ENCODE measurements around the gene STAC2.
"Not testable (repeated sequence)": the region's sequence is repeated elsewhere in the genome, so short reads cannot be mapped to it uniquely, and the experiment has no call there.

Gene STAC2

DNA sequence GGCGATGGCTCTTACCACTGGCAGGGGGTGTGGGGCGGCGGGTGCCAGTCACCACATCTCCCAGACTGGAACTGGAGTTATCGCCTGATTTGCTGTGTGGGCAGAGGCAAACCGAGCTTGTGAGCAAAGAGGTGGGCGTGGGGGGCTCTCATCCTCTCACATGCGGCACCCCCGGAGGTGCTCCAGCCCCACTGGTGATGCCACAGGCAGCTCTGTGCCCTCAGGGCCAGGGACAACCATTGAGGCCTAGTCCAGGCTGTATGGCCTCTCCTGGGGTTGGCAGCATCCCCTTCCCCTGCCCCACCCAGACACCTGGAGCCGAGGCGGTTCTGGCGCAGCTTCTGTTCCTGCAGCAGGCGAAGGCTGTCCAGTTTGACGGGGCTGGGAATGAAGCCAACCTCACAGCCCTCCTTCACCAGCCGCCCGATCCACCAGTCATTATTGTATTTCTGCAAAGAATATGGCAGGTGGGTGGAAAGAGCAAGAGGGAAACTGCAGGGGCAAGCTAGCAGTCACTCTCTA is 39.2 kb downstream of the STAC2 start:
- DNase-seq (ENCODE audit: low spot score) = no peak

DNA sequence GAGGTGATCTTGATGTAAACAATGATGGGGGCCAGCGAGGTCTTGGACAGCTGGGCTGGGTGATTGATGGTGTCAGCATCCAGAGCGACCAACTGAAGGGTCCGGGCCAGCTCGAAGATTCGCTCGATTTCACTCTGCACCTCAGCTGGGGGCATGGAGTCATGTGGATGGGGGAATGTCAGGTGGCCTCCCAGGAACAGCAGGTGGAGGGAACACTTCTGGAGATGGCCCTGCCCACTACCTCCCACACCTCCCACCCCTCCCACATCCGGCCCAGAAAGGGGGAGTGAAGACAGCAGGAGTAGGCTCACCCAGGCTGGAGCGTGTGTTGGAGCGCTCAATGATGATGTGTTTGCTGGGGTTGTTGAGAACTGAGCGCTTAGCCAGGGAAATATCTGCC is 42.0 kb downstream of the STAC2 start:
- DNase-seq (ENCODE audit: low spot score) = no peak

- DNase-seq (ENCODE audit: low spot score) = no peak
Measured at GRCh38 chr17:39183045-39183444, 42.7 kb downstream of the STAC2 start.

DNA sequence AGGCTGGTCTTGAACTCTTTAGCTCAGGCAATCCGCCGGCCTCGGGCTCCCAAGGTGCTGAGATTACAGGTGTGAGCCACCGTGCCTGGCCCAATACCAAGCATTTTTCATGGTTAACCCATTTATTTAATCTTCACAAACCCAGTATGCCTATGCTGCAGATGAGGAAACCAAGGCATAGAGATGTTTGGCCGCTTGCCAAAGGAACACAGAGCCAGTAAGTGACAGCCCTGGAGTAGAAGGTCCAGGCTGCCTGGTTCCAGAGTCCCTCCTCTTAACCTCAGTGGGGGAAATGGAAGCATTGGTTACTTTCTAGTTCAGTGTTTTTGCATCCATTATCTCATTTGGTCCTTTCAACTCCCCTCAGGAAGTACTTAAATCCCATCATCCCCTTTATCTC is 44.4 kb downstream of the STAC2 start:
- no peak for DNase-seq (ENCODE audit: low spot score)

DNA sequence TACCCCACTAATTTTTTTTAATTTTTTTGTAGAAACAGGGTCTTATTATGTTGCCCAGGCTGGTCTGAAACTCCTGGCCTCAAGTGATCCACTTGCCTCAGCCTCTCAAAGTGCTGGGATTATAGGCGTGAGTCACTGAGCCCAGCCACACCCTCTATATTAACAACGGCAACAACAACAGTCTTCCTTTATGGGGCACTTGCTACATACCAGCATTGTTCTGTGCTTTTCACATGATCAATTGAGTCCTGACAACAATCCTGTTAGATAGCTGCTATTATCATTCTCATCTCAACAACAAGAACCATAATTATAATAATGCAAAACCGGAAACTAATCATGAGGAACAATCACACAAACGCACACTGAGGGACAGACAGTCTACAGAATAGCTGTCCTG is 47.2 kb downstream of the STAC2 start:
- DNase-seq (ENCODE audit: low spot score) = peak; percentile 62

DNA sequence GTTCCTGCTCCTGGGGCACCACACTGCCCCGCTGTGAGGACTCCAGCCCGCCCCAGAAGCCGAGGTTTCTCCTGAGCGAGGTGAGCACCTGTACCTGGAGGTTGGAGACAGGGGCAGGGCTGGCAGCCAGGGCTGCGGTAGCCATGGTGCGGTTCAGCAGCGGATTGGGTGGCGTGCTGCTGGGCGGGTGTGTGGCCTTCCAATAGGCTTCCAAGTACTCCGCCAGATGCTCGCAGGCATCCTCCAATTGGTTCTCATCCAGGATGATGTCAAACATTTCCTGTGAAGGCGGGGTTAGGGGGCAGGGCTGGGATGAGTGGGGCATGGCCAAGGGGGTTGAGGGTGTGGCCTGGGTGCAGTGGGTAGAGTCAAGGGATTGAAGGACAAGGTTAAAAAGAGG is 48.5 kb downstream of the STAC2 start:
- no peak for DNase-seq (ENCODE audit: low spot score)

- no peak for DNase-seq (ENCODE audit: low spot score)
Measured at GRCh38 chr17:39175695-39176093, 50.1 kb downstream of the STAC2 start.

DNA sequence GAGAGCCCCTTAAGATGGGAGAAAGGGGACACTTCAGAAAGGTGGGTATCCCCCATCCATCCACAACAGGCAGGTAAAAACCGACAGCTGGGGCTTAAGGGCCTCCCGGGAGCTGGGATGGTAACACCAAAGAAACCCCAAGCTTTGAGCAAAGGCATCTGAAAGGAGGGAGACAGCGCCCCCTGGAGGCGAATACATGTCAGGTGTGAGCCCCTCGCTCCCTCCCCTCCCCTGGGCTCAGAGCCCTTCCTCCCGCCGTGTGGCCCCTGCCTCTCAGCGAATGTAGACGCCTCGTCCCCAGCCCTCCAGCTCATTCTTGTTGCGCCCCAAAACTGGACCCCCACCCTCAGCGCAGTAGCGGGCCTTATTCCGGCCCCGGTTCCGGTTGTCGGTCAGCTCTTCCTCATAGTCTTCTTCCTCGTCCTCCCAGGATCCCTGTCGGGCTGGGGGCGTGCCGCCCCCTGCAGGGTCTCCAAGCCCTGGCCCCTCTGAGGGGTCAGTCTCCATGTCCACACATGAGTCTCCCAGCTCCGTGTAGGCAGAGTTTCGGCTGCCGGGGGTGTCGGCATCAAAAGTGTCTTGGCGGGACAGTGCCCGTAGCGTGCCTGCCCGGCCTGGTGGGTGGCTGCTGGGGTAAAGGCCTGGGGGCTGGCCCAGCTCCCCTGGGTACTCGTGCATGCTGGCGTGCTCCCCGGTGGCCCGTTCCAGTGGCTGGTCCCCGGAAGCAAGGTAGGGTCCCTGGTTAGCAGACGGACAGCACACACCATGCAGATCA is 50.6 kb downstream of the STAC2 start:
- peak; percentile 84 for DNase-seq (ENCODE audit: low spot score)

- DNase-seq (ENCODE audit: low spot score) = no peak
Measured at GRCh38 chr17:39173526-39174274, 52.0 kb downstream of the STAC2 start.

DNA sequence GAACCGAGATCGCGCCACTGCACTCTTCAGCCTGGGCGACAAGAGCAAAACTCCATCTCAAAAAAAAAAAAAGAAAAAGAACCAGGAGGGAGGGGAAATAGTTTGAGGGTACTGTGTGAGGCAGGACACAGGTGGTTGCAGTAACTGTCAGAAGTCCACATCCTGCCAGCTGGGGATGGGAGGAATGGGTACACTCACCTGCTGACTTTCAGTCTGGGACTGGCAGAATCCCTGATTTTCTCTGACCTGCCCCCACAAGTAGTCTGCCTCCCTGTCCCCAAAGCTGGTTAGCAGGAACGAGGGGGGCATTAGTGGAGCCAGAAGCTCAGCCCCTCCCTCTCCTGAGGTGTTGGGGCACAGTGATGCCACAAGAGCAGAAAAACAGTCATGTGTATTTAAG is 52.7 kb downstream of the STAC2 start:
- no peak for DNase-seq (ENCODE audit: low spot score)

GRCh38 chr17:39171933-39172332 is 53.8 kb downstream of the STAC2 start:
- no peak for DNase-seq (ENCODE audit: low spot score)

GRCh38 chr17:39170558-39170957 is 55.2 kb downstream of the STAC2 start:
- no peak for DNase-seq (ENCODE audit: low spot score)

GRCh38 chr17:39170109-39170508 is 55.6 kb downstream of the STAC2 start:
- no peak for DNase-seq (ENCODE audit: low spot score)

DNA sequence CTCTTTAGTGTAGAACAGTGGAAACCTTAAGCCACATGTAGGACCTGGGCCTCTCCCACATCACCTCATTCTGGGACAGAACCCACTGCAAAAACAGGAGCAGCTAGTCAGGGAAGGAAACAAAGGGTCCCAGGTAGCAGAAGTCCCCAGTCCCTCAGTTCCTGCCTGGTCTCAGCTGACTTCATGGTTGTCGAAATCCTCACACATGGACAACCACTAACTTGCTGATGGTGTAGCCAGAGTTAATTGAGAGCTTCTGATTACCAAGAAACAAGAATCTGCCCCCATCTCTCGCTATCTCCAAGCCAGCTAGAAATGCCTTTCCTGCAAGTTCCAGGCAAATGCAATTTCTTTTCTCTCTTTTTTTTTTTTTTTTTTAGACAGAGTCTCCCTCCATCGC is 56.2 kb downstream of the STAC2 start:
- no peak for DNase-seq (ENCODE audit: low spot score)

DNA sequence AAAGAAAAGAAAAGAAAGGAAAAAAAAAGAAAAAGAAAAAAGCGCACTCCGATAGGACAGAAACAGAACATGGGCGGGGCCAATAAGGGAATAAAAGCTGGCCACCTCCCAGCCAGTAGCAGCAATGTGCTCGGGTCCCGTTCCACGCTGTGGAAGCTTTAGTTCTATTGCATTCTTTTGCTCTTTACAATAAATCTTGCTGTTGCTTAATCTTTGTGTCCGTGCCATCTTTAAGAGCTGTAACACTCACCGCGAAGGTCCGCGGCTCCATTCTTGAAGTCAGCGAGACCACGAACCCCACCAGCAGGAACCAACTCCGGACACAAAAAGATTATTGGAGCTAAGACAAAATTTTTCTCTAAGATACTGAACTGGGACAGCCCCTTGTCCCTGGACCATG is 56.6 kb downstream of the STAC2 start:
- no peak for DNase-seq (ENCODE audit: low spot score)

DNA sequence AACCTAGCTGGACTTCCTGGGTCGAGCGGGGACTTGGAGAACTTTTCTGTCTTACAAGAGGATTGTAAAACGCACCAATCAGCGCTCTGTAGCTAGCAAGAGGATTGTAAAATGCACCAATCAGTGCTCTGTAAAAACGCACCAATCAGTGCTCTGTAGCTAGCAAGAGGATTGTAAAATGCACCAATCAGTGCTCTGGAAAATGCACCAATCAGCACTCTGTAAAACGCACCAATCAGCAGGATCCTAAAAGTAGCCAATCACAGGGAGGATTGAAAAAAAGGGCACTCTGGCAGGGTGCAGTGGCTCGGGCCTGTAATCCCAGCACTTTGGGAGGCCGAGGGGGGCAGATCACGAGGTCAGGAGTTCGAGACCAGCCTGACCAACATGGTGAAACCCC is 57.2 kb downstream of the STAC2 start:
- DNase-seq (ENCODE audit: low spot score) = not testable (repeated sequence)

DNA sequence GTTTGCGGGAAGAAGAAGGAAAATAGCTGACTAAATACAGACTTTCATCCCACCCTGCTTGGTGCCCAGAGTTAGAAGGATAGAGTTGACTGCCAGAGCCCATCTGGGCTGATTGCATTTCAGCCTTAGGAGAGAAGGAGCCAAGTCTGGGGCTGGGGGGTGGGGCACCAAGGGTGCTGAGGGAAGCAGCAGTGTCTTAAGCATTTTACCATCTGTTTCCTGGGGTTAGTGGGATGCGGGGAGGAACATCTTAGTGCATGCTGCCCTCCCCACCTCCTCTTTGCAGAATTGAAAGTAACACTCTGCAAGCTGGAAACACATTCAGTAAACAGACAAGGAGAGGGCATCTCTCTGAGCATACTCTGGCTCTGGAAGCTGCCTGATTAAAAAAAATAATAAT is 58.3 kb downstream of the STAC2 start:
- DNase-seq (ENCODE audit: low spot score) = peak; percentile 31

DNA sequence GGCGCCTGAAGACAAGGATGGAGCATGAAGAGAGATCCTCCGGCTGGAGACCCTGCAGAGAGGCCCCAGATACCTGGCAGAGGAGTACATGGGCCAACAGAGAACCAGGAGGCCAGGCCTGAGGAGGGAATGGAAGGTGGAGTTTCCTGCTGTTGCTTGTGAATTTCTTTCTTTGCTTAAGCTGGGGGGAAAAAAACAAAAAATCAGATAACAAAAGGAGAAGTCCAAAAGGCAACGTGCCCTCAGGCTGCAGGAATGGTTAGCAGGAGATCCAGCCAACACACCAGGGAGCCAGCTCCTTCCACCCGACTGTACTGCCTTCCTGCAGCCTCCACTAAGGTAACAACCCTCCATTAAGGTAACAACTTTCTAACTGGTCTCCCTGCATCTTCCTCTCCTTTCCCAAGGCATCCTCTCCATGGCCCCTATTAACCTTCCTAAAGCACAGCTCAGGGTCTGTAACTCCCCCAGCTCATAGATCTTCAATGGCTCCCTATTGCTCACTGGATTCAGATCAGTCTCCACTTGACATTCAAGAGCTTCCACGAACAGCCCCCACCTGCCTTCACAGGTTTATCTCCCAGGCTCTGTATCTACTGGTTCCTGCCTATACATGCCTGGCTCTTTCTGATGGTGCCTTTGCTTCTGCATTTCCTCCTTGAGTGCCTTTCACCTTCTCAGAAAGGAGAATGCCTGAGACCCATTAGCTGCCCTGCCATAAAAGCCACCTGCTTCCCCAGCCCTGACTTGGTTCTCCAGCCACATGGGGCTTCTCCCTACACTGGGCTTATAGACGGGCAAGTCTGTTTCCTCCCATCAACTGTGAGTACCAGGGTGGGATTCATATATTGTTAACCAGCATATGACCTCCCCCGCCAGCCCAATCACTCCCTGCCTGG is 59.1 kb downstream of the STAC2 start:
- no peak for DNase-seq (ENCODE audit: low spot score)

- no peak for DNase-seq (ENCODE audit: low spot score)
Measured at GRCh38 chr17:39165841-39166349, 59.9 kb downstream of the STAC2 start, which contains the start of gene ARL5C. Gene ARL5C, minus strand, starts transcription at chr17:39166161. Its CDS starts 401 bp downstream, at chr17:39165760.

GRCh38 chr17:39165178-39165840 is 60.4 kb downstream of the STAC2 start:
- DNase-seq (ENCODE audit: low spot score) = no peak

DNA sequence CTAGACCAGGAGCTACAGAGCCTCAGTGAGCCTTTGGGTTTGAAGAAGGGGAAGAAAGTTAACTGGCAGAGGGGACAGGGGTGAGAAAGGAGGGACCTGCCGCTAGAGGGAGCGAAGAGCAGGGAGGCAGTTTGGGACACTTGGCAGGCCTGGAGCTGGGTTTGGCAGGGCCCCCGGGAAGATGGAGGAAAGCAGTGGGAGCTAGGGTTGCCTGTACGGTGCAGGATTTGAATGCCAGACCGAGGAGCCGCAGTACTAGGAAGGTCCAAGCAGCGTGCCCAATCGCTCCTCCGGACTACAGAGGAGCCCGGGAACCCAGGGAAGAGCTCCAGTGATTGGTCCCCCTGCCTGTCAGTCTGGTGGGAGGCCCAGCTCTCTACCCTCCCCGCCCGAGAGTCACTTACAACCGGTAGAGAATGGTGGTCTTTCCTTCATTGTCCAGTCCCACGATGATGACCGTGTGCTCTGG is 61.0 kb downstream of the STAC2 start:
- DNase-seq (ENCODE audit: low spot score) = peak; percentile 97

Measured in GM03348 (cell line).